ENCODE results near the gene COMTD1.
"Not testable (repeated sequence)": the region's sequence is repeated elsewhere in the genome, so short reads cannot be mapped to it uniquely, and the experiment has no call there.

DNA sequence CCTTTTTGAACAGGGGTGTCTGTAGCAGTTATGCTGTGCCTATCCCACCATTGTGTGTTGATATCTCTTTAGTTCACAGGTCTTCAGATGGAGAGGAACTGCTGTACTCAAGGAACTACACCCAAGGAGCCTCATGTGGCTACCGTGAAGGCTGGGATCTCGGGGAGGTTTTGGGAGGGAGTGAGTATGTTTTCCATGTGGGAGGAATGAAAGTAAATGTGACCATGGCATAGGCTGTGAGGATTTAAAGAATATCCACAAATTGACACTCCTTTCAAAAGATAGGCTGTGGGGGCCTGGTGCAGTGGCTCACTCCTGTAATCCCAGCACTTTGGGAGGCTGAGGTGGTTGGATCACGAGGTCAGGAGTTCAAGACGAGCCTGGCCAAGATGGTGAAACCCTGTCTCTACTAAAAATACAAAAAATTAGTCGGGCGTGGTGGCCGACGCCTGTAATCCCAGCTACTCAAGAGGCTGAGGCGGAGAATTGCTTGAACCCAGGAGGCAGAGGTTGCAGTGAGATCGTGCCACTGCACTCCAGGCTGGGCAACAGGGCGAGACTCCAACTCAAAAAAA, 32.6 kb downstream of the COMTD1 start:
- not testable (repeated sequence) for TF ChIP-seq EZH2 (IDR thresholded peaks at IDR 0.05; ENCODE audit: insufficient read depth, poor library complexity, severe bottlenecking); EZH2phosphoT487 (IDR thresholded peaks at IDR 0.05; ENCODE audit: insufficient read depth, low read depth)
